HCT116 (cell line): ENCODE data around the gene ELF5.

Source experiments
- ATF3 ChIP-seq: IDR thresholded peaks from 2 replicates; pipeline ENCODE4 v1.6.1; 2012
- CBX3 ChIP-seq: IDR thresholded peaks from 2 replicates; pipeline ENCODE4 v1.6.1; 2012; ENCODE audit warnings: low read depth
- CTCF ChIP-seq, 3 experiments: fragments of 200-600 bp in 1 of 3; sonication (generic) in 1 of 3; IDR thresholded peaks in 2 of 3; conservative IDR thresholded peaks in 1 of 3; 2 replicates each; pipeline ENCODE4 v1.5.1; 2012 to 2017; ENCODE audit warnings: low read depth in 2 of 3, low read length in 2 of 3, antibody characterized with exemption in 1 of 3, borderline replicate concordance in 1 of 3, control low read depth in 1 of 3, mild to moderate bottlenecking in 1 of 3, mixed read lengths in 1 of 3, mixed run types in 1 of 3, moderate library complexity in 1 of 3; ENCODE audit not compliant: insufficient read depth in 1 of 3
- FOSL1 ChIP-seq: IDR thresholded peaks from 2 replicates; pipeline ENCODE4 v1.6.1; 2012; ENCODE audit warnings: low read depth
- POLR2A ChIP-seq: IDR thresholded peaks from 2 replicates; pipeline ENCODE4 v1.7.0; 2011; ENCODE audit warnings: borderline replicate concordance; ENCODE audit not compliant: insufficient read depth, insufficient read length; ENCODE audit errors: extremely low read depth
- YY1 ChIP-seq: IDR thresholded peaks from 2 replicates; pipeline ENCODE4 v1.6.1; 2011; ENCODE audit warnings: low read length, low read depth, moderate library complexity, mild to moderate bottlenecking; ENCODE audit not compliant: insufficient replicate concordance; ENCODE audit errors: extremely low read depth

- TF ChIP-seq CTCF (IDR thresholded peaks at IDR 0.05 in 2 of 3, conservative IDR thresholded peaks at IDR 0.05 in 1 of 3; ENCODE audit: borderline replicate concordance in 1 of 3, insufficient read depth in 1 of 3, low read depth in 2 of 3, low read length in 2 of 3) (no peak), YY1 (no peak), ATF3 (no peak), POLR2A (no peak), FOSL1 (no peak), CBX3 (no peak)
These were observed 33.3 kb downstream of the ELF5 start for GRCh38 chr11:34480314-34480713.
